Activated gamma-delta T cell treated with Interleukin-2 at 50 U/mL for 16 hours (primary cell): ENCODE data around the gene TBC1D21.

ENCODE experiments used
- DNase-seq: peaks from one replicate; pipeline ENCODE4 v3.0.0-alpha.2; 2020

The TBC1D21 gene

DNA sequence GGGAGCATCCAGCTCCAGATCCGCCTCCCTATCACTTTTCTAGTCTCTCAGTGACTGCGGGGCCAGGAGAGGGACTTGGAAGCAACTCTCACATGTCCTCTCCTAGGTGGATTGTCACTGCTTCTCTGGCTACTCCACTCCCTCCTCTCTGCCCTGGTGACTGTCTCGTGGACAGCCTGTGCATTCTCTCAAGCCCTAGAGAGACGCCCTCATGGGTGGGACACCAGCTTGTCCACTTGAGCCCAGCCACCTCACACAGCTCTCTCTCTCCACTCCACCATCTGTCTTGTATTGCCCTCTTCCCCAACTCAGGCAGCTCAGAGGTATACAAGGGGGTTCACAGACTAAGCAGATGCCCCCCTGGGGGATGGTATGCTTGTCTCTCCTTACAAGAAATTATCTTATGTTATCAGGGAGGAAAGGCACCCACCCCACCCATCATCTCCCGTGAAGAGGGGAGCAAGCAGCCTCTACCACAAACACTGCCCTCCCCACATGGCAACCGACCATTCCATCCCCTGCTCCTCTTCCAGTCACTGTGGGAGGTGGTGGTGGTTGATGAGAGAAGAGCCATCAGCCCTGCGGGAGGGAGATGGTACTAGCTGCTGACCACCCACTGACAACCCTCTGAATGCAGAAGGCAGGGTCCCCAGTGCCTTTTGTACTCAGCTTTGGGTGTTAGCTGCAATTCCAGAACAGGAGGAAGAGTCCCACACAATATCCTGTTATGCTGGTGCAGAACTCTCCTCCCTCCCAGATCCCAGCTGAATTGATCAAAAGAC is 37.3 kb downstream of the TBC1D21 start:
- no peak for DNase-seq

DNA sequence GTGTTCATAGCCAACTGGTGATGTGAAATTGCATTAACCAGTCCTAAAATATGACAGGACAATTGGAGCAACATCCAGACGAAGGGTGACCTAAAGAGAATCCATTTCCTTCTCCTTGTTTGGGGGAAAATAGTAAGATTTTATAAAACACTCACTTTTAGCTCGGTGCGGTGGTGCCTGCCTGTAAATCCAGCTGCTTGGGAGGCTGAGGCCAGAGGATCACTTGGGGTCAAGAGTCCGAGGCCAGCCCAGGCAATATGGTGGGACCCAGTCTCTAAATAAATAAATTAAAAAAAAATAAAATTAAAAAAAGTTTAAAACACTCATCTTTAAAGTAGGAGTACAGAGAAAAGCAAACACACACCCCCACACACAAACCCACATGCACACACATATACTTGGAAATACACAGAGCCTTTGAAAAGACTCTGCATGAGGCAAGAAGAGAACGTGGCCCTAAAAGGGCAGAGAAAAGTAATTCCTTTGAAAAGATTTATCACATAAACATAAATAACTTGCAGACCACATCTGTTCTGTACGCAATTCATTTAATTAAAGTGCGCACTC is 38.7 kb downstream of the TBC1D21 start:
- no peak for DNase-seq

DNA sequence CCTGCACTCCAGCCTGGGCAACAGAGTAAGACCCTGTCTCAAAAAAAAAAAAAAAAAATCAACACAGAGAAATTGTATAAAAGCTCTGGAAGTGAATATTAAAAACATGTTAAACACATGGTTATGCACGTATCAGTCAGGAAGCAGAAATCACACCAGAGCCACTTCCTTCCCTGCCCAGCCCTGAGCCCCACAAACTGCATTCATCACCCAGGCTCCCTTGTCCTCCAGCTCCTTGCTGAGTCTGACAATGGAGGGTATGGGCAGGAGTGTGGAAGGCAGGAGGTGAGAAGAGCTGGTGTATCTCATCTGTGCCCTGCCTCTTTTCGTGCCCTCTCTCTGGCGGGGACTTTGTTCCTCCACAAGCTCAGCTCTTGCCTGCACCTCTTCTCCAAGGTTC is 40.8 kb downstream of the TBC1D21 start:
- no peak for DNase-seq

GRCh38 chr15:73915082-73915481 is 41.7 kb downstream of the TBC1D21 start:
- no peak for DNase-seq

DNA sequence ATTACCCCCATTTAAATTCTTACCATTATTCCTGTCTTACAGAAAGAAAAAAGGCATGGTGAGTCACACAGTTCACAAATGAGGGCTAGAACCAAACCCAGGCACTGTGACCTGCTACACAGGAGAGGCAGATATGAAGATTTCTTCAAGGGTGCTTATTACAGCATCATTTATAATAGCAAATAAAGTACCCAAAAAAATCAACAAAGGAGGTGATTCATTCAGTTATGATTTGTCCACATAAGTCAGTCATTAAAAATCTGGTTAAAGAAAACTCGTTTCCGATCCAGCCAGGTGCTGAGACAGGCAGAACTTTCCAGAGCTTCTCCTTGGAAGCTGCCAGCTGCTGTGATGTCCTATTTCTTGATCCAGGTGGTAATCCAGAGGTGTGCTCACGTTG is 45.4 kb downstream of the TBC1D21 start:
- DNase-seq: no peak

DNA sequence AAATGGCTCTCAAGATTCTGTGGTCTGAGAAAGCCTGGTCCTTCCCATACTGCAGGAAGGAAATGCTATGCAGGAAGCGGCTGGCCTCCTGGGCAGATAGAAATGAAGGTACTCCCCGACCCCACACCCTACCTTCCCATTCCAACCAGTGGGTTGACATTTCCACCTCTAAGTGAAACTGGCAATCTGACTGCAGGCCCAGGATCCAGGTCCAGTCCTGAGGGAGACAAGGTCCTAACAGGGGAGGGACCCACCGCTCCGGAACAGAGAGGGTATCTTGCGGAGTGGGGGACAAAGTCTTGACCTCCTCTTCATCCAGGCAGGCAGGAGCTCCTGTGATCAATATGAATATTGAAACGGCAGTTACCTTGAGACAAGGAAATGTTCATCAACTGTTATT is 46.3 kb downstream of the TBC1D21 start:
- DNase-seq: no peak

GRCh38 chr15:73921254-73921925 is 48.0 kb downstream of the TBC1D21 start:
- DNase-seq: no peak

GRCh38 chr15:73922186-73923151 is 49.1 kb downstream of the TBC1D21 start:
- DNase-seq: no peak

DNA sequence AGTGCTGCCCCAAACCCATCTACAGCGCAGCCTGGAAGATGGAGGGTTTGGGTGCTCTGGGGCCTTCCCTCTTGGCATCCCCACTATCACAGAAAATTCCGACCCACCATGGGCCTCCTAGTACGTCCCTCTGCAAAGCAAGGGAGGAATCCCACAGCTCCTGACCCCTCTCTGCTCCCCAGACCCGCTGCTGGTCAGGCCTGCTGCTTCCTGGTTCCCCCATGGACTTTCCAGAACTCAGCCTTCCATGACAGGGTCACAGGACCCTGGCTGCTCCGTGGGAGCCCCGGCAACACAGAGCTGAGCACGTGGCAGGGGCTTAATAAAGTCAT is 49.8 kb downstream of the TBC1D21 start:
- no peak for DNase-seq

DNA sequence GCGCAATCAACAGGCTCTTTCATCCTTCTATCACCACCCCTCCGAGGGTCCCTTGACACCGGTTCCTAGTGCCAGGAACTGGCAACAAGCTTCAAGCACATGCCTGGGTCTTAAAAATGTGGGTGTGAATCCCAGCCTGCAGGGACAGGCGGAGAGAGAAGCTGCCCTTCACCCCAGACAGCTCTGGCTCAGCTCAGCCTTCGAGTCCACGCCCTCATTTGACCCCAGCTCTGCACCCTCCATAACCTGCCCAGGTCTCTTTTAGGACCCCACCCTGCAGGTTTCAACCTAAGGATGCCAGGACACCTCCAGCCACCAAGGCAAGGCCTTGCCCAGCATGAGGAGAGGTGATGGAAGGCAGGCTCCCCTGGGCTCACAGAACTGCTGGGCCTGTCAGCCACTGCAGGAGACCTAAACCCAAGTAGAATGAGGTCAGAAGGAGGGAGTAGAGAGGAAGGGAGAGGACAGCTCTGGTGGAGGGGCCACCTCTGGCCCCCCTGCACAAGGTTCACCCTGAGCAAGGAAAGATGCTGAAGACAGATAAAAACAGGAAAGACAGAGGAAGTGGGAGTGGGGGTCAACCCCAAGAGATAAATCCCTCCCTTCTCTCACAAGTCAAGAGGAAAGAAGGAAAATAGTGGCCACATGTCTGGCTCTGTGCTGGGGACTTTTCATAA is 50.3 kb downstream of the TBC1D21 start:
- no peak for DNase-seq

DNA sequence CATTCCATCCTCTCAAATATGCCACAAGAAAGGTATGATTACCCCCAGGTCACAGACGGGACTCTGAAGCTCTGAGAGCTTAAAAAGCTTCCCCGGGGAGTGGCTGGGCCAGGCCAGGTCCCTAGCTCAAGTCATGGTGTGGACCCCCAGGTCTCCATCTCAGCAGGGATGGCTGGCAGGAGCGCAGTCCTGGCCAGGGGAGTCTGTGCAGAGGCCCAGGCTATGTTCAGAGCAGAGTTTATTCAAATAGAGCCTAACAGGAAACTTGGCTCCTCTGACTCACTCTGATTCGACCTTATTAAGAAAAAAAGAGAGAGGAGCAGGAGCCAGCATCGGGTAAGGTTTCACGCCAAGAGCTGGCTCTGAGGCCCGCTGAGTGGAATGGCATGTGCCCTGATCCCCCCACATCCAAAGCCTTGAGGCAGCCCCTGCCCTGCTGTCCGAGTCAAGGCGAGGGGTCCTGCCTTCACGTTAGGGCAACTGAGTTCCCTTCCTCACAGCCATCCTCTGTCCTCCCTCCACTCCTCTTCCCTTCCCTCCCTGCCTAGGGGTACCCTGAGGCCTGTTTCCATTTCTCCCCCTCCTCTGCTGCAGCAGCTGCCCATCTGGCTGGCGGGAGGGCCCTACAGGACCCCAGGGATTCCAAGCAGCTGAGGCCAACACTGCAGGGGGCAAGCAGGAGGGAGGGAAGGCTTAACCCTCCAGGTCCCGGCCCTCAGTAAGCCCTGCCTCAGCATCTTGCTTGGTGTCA is 51.0 kb downstream of the TBC1D21 start:
- no peak for DNase-seq

GRCh38 chr15:73925848-73926218 is 52.5 kb downstream of the TBC1D21 start:
- no peak for DNase-seq

DNA sequence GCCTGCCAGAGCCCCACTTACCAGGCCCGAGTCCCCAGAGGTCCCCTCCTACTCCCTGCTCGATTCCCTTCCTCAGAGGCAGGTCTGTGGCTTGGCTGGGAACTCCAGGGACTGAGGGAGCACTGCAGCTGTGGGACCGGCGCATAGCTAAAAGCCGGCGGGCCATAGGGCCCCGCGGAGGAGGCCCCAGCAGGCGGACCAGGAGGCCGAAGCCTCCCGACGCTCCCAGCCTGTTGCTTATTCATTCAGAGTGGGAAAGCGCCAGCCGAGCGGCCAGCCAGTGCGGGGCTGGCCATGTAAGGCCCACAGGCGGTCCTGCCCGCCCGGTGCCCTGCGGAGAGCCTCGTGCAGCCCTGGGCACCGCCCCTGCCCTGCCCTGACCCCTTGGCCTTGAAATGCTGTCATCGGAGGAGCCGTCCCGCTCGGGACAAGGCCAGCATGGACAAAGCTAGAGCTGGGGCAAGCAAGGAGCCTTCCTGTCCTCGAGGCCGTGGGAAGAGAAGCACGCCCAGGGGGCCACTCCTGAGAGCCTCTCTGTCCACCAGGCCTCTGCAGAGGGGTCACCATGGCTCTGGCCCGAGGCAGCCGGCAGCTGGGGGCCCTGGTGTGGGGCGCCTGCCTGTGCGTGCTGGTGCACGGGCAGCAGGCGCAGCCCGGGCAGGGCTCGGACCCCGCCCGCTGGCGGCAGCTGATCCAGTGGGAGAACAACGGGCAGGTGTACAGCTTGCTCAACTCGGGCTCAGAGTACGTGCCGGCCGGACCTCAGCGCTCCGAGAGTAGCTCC is 53.0 kb downstream of the TBC1D21 start, which contains the start of gene LOXL1:
TSS of gene LOXL1 (plus strand) at position 244 of the 784 bp plus-strand sequence. CDS start at position 566, 322 bp downstream.
- DNase-seq: no peak

- peak; percentile 27 for DNase-seq
Measured at GRCh38 chr15:73927003-73927475, 53.7 kb downstream of the TBC1D21 start.

GRCh38 chr15:73927476-73928240 is 54.3 kb downstream of the TBC1D21 start:
- peak; percentile 68 for DNase-seq

GRCh38 chr15:73928241-73928579 is 54.8 kb downstream of the TBC1D21 start:
- DNase-seq: no peak

DNA sequence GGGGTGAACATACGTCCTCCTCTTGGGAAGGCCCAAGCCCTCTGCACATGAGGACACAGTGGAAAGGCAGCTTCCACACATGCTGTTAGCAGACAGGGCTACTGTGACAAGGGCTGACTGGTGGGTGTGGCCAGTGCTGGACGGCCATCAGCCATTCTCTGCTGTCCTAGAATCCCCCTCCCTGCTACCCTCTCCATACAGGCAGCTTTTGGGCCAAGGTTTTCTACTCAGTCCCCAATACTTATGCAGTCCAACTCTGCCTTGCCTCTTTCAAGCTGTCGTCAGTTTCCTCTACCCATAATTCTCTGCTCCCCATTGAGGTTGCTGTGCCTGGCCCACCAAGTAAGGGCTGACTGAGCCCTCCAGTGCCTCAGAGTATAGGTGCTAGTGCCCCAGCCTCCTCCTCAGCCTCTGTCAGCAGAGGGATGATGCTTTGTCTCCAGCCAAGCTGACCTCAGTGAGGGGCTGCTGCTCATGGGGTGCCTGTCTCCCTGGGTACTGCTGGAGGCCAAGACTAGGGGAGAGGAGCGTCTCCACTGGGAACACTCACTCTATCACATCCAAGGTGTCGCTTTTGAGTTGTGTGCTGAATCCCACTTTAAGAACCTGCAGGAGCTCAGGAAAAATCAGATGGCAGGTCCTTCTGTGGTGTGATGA is 55.7 kb downstream of the TBC1D21 start:
- DNase-seq: no peak

- no peak for DNase-seq
Measured at GRCh38 chr15:73930371-73930770, 57.0 kb downstream of the TBC1D21 start.

GRCh38 chr15:73930790-73931281 is 57.5 kb downstream of the TBC1D21 start:
- no peak for DNase-seq
